Transverse colon (tissue), 4 donors: Measurements from ENCODE around the gene ATP2B1. TPM values are rescaled to one million over a fixed set of nuclear protein-coding genes. Genes with fewer than 3 reads are reported as not detected.

Source experiments
- DNase-seq: peaks from one replicate; pipeline ENCODE4 v3.0.0-alpha.2; 2019
- H3K27ac ChIP-seq, 4 donors: fragments of 200-600 bp; sonication (generic); 2 replicates each; pipeline ENCODE4 v1.5.1; 2016 to 2018; ENCODE audit warnings: inconsistent platforms in 4 of 4
- H3K27me3 ChIP-seq: fragments of 200-600 bp; sonication (generic); 2 replicates; pipeline ENCODE4 v1.5.1; 2017; ENCODE audit warnings: inconsistent platforms
- H3K36me3 ChIP-seq, 4 donors: fragments of 200-600 bp; sonication (generic); 2 replicates each; pipeline ENCODE4 v1.5.1; 2017 to 2019; ENCODE audit warnings: inconsistent platforms in 4 of 4
- H3K4me1 ChIP-seq, 4 donors: fragments of 200-600 bp; sonication (generic); 2 replicates each; pipeline ENCODE4 v1.5.1; 2017 to 2020; ENCODE audit warnings: inconsistent platforms in 4 of 4
- H3K4me3 ChIP-seq, 4 donors: fragments of 200-600 bp; sonication (generic); 1 replicate in 1 of 4; 2 replicates in 3 of 4; pipeline versions ENCODE4 v1.5.1 to v1.6.1; 2017 to 2019; ENCODE audit warnings: inconsistent platforms in 4 of 4
- H3K9me3 ChIP-seq, 2 donors: fragments of 200-600 bp; sonication (generic); 2 replicates each; pipeline ENCODE4 v1.5.1; 2017 to 2019; ENCODE audit warnings: inconsistent platforms in 2 of 2
- EP300 ChIP-seq: sonication (generic); formaldehyde crosslinking; IDR thresholded peaks from one replicate; pipeline ENCODE4 v1.6.1; 2017; ENCODE audit warnings: antibody characterized with exemption, low read depth
- POLR2A ChIP-seq: fragments of 450-650 bp; IDR thresholded peaks from one replicate; pipeline ENCODE4 v1.6.1; 2016; ENCODE audit warnings: antibody characterized with exemption, mild to moderate bottlenecking, moderate library complexity
- POLR2AphosphoS5 ChIP-seq, 3 donors: sonication (generic); formaldehyde crosslinking; IDR thresholded peaks; one replicate each; pipeline ENCODE4 v1.6.1; 2016; ENCODE audit warnings: antibody characterized with exemption in 3 of 3
- WGBS, 2 donors: methylation state at CpG; one replicate each; pipeline ENCODE4 v1.1.5; 2018; ENCODE audit warnings: low coverage in 1 of 2; 5-methylcytosine and 5-hydroxymethylcytosine counted together
- in situ Hi-C, 4 donors: fragments of 200-750 bp; cut with MboI; loops; one replicate each; pipeline versions ENCODE4 v1.15.0 to v1.15.1; 2017; ENCODE audit warnings: low sequenced_read_pairs in 3 of 4, low pct_ligation_motif_present in 1 of 4, low pct_unique_long_range_greater_than_20kb in 1 of 4
- intact Hi-C: fragments of 100-400 bp; cut with DNase I; formaldehyde crosslinking; loops from one replicate; pipeline ENCODE4 v1.15.1; 2023; ENCODE audit warnings: low total_unique reads
- total RNA-seq, 4 donors: library from RNA; depleted of rRNA; stranded (reverse); fragments of >200 nt; gene quantifications; one replicate each; pipeline ENCODE4 v1.1.0, GENCODE V29; 2016
- TF ChIP-seq, protein P1 (sequence below), 5 experiments: fragments of 200-600 bp in 3 of 5; fragments of 450-650 bp in 2 of 5; sonication (generic) in 3 of 5; IDR thresholded peaks; 1 replicate in 2 of 5; 2 replicates in 3 of 5; pipeline ENCODE4 v1.5.1; 2016 to 2017; ENCODE audit warnings: antibody characterized with exemption in 5 of 5, inconsistent platforms in 3 of 5, mild to moderate bottlenecking in 2 of 5, moderate library complexity in 1 of 5

Gene ATP2B1
- total RNA-seq, 4 donors from 2014 or later = 52.7 to 235 (median 104) TPM

DNA sequence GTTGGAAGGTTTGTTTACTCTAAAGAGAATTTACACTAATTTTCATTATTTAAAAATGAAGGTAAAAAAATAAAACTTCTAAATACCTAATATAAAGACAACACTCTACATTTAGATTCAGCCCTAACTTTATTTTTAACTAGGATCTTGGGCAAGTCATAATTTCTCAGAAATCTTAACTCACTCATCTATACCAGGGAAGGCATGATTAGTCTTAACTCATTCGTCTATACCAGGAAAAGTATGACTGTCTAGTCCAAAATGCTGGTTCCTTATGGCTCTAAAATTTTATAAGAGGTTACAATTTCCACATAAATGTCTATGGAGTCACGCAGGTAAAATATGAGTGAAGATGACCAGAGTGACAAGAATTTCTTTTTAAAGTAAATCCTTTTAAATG lies 130.1 kb downstream of the ATP2B1 start:
- Histone ChIP-seq H3K4me3 (no peak overlapping the region), H3K27ac (no peak overlapping the region), H3K4me1 (no peaks in the 10 kb centered on the region), H3K36me3 (no peaks in the 10 kb centered on the region), H3K9me3 (no peaks in the 10 kb centered on the region), H3K27me3 (no peaks in the 10 kb centered on the region)
- TF ChIP-seq POLR2AphosphoS5 (IDR thresholded peaks at IDR 0.05) (no peak), EP300 (no peak), POLR2A (no peak)
- TF ChIP-seq, protein P1, sequence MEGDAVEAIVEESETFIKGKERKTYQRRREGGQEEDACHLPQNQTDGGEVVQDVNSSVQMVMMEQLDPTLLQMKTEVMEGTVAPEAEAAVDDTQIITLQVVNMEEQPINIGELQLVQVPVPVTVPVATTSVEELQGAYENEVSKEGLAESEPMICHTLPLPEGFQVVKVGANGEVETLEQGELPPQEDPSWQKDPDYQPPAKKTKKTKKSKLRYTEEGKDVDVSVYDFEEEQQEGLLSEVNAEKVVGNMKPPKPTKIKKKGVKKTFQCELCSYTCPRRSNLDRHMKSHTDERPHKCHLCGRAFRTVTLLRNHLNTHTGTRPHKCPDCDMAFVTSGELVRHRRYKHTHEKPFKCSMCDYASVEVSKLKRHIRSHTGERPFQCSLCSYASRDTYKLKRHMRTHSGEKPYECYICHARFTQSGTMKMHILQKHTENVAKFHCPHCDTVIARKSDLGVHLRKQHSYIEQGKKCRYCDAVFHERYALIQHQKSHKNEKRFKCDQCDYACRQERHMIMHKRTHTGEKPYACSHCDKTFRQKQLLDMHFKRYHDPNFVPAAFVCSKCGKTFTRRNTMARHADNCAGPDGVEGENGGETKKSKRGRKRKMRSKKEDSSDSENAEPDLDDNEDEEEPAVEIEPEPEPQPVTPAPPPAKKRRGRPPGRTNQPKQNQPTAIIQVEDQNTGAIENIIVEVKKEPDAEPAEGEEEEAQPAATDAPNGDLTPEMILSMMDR (IDR thresholded peaks at IDR 0.05) = no peak
- in situ Hi-C loops = no loop called here
- DNase-seq = no peak
- intact Hi-C loops = no loop called here
- WGBS, 2 donors = 95% methylated on average over 2 of the region's 2 CpGs

DNA sequence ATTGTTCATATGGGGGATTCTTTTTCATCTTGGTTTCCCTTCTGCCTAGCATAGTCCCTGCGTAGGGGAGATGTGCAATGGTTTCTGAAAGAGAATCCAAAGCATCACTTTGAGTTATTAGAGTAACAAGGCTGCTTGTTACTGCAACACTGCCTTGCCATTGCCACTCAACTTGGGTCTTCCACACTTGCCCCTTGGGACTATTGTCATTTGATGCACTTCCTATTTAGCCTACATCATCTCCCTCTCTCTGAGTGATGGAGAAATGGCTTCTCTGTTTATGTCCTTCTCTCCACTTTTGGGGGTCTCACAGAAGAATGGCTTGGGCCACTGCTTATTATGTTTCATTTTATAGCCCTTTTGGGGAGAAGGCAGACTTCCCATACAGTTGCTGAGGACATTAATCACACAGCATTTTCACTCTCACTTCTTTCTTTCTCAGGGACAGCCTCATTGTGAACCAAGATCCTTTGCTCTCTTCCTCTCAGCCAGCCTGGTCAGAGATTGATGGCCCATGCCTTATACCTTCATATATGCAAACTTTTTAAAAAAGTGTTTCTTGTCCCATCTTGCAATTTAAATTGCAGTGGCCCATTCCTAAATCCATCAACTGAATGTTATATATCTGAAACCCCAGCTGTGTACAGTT lies 131.9 kb downstream of the ATP2B1 start:
- in situ Hi-C loops = no loop called here

DNA sequence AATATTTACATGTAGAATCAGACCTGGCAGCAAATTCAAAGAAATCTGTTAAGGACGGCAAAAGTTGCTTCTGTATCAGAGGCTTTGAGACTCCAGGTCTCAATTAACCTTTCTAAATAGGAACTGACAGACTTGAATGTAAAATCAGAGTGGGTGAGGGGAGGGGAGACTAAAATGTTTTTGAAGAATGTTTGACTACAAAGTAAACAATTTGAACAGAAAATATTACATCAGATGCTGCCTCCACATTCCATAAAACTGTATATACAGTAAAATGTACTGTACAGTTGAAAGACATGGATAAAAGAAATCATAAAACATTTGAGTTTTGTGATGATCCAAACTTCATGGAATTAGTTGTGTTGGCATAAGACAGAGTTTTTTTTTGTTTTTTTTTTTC lies 133.3 kb downstream of the ATP2B1 start:
- in situ Hi-C loops = no loop called here

More for the DNA sequence above, 131.9 kb downstream of the ATP2B1 start:
- H3K4me1 ChIP-seq = no peaks in the 10 kb centered on the region
- DNase-seq = no peak
- H3K4me3 ChIP-seq = no peak overlapping the region
- H3K9me3 ChIP-seq = no peaks in the 10 kb centered on the region
- H3K36me3 ChIP-seq = no peaks in the 10 kb centered on the region
- no peak overlapping the region for H3K27ac ChIP-seq
- no peak for TF ChIP-seq POLR2A
- TF ChIP-seq EP300 = no peak
- TF ChIP-seq POLR2AphosphoS5 (IDR thresholded peaks at IDR 0.05) = no peak
- TF ChIP-seq, protein P1 (IDR thresholded peaks at IDR 0.05) = no peak
- H3K27me3 ChIP-seq = no peaks in the 10 kb centered on the region
- intact Hi-C loops = no loop called here
- 96 to 100% methylated on average over 1 of the region's 1 CpG for WGBS, 2 donors

DNA sequence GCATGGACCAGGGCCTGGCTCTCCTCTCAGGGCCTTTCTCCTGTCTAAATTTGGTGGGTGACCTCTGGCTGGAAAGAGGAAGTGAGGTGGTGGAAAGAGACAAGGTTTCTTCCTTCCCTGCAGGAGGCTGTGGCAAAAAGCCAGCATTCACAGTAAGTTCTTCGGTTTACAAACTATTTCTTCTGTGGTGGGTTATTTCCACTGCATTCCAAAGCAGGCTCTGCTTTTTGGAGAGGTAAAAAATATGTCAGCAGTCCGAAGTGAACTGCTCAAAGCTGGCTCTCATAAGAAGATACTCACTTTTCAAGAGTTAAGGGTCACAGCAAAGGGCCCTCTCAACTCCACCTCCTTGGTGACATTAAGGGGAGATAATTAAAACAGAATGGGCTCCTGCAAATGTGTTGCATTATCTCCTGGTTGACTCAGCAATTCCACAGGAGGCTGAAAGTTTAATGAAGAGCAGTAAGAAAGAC lies 133.9 kb downstream of the ATP2B1 start:
- 53 to 73% methylated on average over 2 of the region's 2 CpGs for WGBS, 2 donors
- intact Hi-C loops (no loop called here), in situ Hi-C loops (loop anchor here in 3 of 4 donors (25.0 kb wide), 4 partner anchors 413 to 1363 kb away; no protein-coding TSS in a partner anchor)
- no peak overlapping the region for H3K27ac ChIP-seq
- DNase-seq = no peak
- no peaks in the 10 kb centered on the region for H3K27me3 ChIP-seq
- no peaks in the 10 kb centered on the region for H3K9me3 ChIP-seq
- H3K4me3 ChIP-seq = no peak overlapping the region
- TF ChIP-seq, protein P1 (IDR thresholded peaks at IDR 0.05) = no peak
- TF ChIP-seq POLR2A (no peak), POLR2AphosphoS5 (IDR thresholded peaks at IDR 0.05) (no peak), EP300 (no peak)
- no peaks in the 10 kb centered on the region for H3K4me1 ChIP-seq
- no peaks in the 10 kb centered on the region for H3K36me3 ChIP-seq

More for the DNA sequence above, 133.3 kb downstream of the ATP2B1 start:
- no peaks in the 10 kb centered on the region for H3K36me3 ChIP-seq
- no peak overlapping the region for H3K27ac ChIP-seq
- no peak for TF ChIP-seq POLR2A
- TF ChIP-seq POLR2AphosphoS5 (IDR thresholded peaks at IDR 0.05) = no peak
- TF ChIP-seq, protein P1 (IDR thresholded peaks at IDR 0.05) = no peak
- no peak for TF ChIP-seq EP300
- no peak for DNase-seq
- intact Hi-C loops = no loop called here
- no peaks in the 10 kb centered on the region for H3K27me3 ChIP-seq
- H3K4me1 ChIP-seq = no peaks in the 10 kb centered on the region
- H3K4me3 ChIP-seq = no peak overlapping the region
- no peaks in the 10 kb centered on the region for H3K9me3 ChIP-seq
- 63 to 67% methylated on average over 1 of the region's 1 CpG for WGBS, 2 donors
